GM20431 (cell line): ENCODE data around the gene TOP3B.

Experiments used
- in situ Hi-C: fragments of 300-500 bp; cut with MseI, MboI; formaldehyde crosslinking; loops from one replicate; pipeline ENCODE4 v1.15.0; 2020; ENCODE audit warnings: low sequenced_read_pairs; ENCODE audit not compliant: unreplicated experiment

TOP3B gene

DNA sequence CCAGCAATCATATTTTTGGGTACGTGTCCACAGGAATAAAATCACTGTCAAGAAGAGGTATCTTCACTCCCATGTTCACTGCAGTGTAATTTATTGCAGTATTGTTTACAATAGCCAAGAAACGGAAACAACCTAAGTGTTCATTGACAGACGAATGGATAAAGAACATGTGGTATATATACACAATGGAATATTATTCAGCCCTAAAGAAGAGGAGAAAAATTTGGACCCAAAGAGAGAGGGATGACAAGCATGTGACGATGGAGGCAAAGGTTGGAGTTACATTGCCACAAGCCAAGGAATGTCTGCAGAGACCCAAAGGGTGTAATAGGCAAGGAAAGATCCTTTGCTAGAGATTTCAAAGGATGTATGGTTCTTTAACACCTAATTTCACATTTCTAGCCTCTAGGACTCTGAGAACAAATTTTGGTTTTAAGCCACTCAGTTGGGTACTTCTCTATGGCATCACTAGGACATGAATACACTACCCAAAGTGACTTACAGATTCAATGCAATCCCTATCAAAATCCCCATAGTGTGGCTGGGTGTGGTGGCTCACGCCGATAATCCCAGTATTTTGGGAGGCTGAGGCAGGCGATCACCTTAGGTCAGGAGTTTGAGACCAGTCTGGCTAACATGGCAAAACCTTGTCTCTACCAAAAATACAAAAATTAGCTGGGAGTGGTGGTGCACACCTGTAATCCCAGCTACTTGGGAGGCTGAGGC lies 31.1 kb upstream of the TOP3B start:
- in situ Hi-C loops: no loop called here

GRCh38 chr22:22011964-22012363 lies 29.4 kb upstream of the TOP3B start:
- in situ Hi-C loops: no loop called here

DNA sequence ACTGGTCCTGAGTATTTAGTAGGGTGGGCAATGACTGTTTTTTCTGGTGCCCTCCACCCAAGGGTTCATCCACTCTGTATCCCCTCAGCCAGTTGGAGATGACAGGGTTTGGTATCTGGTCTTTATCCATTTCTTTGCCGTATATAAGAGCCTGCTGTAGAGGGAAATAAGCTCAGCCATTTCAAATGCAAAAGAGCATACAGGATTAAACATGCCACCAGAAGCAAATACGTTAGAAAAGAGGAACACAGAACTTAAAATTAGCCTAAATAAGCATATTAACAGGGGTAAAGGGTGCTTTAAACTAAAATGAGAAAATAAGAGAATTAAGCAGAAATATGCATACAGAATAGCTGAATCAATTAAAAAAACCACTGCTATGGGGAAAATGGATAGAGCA lies 27.8 kb upstream of the TOP3B start:
- in situ Hi-C loops: no loop called here

DNA sequence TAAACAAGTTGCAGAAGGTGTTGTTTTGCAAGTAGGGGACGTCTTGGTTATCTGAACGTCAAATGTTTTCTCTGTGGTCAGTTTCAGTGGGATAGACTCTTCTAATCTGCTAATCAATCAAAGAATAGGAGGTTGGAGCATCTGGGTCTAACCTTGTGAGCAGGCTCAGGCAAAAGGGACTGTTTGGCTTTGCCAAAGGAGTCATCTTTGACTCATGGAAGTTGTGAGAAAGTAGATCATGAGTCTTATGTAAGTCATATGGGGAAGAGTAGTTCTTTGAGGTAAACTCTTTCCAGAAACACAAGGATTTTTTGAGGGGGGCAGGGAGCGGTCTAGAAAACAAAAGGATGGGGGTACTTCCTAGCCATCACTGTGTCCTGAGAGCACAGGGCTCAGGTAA lies 27.1 kb upstream of the TOP3B start:
- in situ Hi-C loops: no loop called here

DNA sequence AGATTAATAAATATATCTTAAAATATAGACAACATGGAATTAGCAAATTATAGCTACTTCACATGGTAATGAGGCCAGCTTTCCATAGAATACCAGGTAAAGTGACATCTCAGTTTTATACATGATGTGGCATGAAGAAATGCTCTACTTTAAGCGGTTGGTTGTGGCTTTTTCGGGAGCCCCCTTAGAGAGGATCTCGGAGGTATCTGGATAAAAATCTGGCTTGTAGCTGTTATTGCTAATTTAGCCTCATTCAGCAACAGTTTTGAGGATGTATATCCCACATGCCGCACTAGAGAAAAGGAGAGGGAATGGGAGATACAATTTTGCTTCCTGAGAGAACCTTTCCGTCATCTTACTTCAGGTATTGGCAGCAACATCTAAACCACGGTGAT lies 24.0 kb upstream of the TOP3B start:
- in situ Hi-C loops: no loop called here

GRCh38 chr22:22005945-22006595 lies 23.5 kb upstream of the TOP3B start:
- in situ Hi-C loops: no loop called here

GRCh38 chr22:22003233-22003632 lies 20.6 kb upstream of the TOP3B start:
- in situ Hi-C loops: no loop called here

DNA sequence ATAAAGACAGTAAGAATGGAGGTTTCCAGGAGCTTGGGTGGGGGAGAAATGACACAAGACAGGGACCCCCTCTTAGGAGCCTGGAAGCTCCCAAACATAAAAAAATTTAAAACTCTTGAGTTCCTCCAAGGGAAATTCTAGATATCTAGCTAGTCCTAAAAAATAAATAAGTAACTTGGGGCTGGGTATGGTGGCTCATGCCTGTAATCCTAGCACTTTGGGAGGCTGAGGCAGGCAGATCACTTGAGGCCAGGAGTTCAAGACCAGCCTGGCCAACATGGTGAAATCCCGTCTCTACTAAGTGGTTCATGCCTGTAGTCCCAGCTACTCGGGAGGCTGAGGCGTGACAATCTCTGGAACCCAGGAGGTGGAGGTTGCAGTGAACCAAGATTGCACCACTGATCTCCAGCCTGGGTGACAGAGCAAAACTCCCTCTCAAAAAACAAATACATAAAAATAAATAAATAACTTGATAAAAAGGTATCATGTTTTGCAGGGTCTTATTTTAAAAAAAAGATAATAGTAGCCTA lies 20.0 kb upstream of the TOP3B start:
- in situ Hi-C loops: no loop called here

GRCh38 chr22:22001664-22002525 lies 19.3 kb upstream of the TOP3B start:
- in situ Hi-C loops: no loop called here

DNA sequence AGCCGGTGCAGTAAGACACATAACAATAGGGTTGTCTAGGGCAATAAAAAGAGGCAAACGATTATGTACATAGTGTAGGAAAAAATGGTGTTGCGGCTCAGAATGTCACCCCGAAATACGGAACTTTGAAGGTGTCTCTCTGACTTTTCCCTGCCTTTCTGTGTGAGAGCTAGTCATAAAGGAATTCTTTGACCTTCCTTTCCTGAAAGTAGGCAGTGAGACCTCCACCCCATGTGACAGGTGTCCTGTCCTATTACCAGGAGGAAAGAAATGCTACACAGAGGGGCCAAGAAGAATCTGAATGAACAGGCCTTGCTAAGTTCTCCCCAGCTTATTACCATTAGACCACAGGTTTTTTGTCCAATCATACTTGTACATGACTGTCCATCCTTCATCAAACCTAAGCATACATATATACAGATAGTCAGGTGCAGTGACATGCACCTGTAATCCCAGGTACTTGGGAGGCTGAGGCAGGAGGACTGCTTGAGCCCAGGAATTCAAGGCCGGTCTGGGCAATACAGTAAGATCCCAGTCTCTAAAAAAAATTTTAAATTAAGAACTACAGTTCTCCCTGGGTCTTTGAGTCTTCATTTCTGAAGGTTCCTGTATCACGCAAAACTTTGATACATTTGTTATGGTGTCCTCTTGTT lies 16.1 kb upstream of the TOP3B start:
- in situ Hi-C loops: no loop called here

DNA sequence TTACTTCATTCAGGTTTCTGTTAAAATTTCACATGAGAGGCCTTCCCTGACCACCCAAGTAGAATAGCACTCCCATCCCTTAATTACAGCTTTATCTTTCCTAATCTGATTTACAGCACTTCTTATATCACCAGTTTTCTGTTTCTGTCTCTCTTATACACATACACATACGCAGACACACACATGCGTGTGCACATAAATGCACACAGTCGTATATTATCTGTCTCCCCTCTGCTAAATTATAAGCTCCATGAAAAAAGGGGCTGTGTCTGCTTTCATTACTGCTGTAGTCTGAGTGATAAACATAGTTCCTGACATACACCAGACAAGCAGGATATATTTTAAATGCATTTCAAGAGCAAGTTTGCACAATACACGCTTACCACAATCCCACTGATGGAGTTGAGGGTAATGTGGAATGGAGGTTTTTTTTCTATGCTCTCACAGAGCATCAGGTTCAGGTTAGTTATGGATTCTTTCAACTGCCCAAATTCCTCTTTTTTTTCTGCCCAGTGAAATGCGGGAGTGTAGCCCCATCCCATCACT lies 13.7 kb upstream of the TOP3B start:
- in situ Hi-C loops: no loop called here

- in situ Hi-C loops: no loop called here
Observed at GRCh38 chr22:21995660-21996059, 13.1 kb upstream of the TOP3B start.

DNA sequence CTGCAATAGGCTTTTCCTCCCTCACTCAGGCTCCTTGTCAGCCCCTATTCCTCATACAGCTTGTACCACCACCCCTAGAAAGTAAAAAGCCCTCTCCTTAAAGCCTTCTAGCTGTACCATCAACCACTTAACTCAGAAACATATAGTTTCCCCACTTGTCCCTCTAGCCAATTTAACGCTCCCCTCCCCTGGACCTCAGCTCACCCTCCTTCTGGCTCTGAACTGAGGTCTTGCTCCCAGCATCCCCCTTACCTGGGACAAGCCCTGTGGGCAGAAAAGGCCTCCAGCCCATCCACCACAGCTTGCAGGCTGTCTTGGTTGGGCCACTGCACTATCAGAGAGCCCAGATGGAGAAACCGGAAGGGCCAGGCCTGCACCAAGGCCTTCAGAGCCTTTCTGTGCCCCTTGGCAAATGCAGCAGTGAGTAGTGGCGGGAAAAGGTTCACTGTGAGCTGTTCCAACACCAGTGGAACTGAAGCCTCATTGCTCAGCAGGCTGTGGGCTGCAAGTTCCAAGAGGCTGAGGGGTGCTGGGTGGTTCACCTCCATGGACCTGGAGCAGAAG lies 12.4 kb upstream of the TOP3B start:
- in situ Hi-C loops: no loop called here

DNA sequence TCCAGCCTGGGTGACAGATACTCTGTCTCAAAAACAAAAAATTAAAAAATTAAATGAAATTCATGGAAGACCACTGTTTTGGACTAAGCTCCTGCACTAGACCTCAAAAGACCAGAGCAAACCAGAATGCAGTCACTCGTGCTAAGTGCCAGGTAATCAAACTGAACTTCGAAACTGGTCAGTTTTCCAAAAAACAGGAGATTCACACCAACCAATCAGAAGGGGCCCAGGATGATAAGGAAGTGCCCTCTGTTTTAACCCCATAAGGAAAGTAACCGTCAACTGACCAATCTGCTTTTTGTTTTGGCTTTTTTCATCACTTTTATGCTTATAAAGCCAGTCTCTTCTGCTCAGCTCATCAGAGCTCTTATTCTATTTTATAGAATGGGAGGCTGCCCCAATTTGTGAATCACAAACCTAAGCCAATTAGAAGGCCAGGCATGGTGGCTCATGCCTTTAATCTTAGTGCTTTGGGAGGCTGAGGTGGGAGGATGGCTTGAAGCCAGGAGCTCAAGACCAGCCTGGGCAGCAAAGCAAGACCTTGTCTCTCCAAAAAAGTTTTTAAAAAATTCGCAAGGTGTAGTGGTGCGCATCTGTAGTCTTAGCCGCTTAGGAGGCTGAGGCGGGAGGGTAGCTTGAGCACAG lies 10.1 kb upstream of the TOP3B start:
- in situ Hi-C loops: no loop called here

GRCh38 chr22:21991774-21992173 lies 9.2 kb upstream of the TOP3B start:
- in situ Hi-C loops: no loop called here

DNA sequence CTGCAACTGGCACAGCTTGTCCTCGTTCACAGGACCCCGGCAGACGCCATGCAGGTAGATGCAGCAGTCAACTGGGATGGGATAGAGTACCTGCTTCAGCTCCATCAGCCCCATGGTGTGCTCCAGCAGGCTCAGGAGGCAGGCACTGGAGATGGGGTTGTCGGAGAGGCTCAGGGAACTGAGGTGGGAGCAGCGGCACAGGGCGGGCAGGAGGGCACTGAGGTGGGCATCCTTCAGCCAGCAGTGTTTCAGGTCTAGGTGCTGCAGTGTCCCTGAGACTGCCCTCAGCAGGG lies 8.7 kb upstream of the TOP3B start:
- in situ Hi-C loops: no loop called here

- in situ Hi-C loops: no loop called here
Observed at GRCh38 chr22:21990445-21991303, 8.1 kb upstream of the TOP3B start.

- in situ Hi-C loops: no loop called here
Observed at GRCh38 chr22:21989049-21989448, 6.5 kb upstream of the TOP3B start.

DNA sequence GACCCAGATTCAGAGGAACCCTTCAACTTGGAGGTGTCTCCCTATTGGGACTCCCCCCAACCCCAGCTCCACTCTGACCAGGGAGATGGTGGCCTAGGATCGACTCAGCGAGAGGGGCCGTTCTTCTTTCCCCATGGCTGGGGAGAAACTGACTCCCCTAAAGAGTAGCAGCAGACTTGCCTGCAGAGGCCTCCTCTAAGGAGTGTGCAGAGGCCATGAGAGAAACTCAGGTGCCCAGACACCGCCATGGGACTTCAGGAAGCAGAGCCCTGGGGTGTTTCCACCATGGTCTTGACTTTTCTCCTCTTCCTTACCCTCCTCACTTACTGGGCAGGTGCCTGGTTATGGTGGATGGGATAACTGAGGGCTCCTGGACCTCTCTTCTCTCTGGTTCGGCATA lies 2.6 kb upstream of the TOP3B start:
- in situ Hi-C loops: no loop called here
